ENCODE measurements around the gene SLC6A7.
A peak's percentile ranks its signal among the peaks of the same experiment; 100 is the strongest.

SLC6A7 gene

GRCh38 chr5:150189728-150190502, at the start of gene SLC6A7:
Gene SLC6A7, plus strand, starts transcription at chr5:150190062. Its CDS starts 266 bp downstream, at chr5:150190328.
- no peak for DNase-seq

GRCh38 chr5:150140830-150141229, 49.0 kb upstream of the SLC6A7 start:
- no peak for DNase-seq

GRCh38 chr5:150141544-150142184, 48.2 kb upstream of the SLC6A7 start:
- DNase-seq: no peak

- no peak for DNase-seq
These were observed 47.5 kb upstream of the SLC6A7 start for GRCh38 chr5:150142185-150142958.

- DNase-seq: no peak
These were observed 46.9 kb upstream of the SLC6A7 start for GRCh38 chr5:150142959-150143349.

GRCh38 chr5:150143350-150144245, 46.3 kb upstream of the SLC6A7 start:
- DNase-seq: no peak

- no peak for DNase-seq
These were observed 45.5 kb upstream of the SLC6A7 start for GRCh38 chr5:150144246-150144801.

- no peak for DNase-seq
These were observed 45.0 kb upstream of the SLC6A7 start for GRCh38 chr5:150144879-150145278.

- no peak for DNase-seq
These were observed 43.6 kb upstream of the SLC6A7 start for GRCh38 chr5:150146235-150146634.

GRCh38 chr5:150146862-150147601, 42.8 kb upstream of the SLC6A7 start:
- DNase-seq: no peak

- no peak for DNase-seq
These were observed 42.2 kb upstream of the SLC6A7 start for GRCh38 chr5:150147670-150148069.

GRCh38 chr5:150148117-150148927, 41.5 kb upstream of the SLC6A7 start:
- no peak for DNase-seq

GRCh38 chr5:150149618-150150017, 40.2 kb upstream of the SLC6A7 start:
- DNase-seq: no peak

- DNase-seq: no peak
These were observed 37.0 kb upstream of the SLC6A7 start for GRCh38 chr5:150152636-150153462.

- DNase-seq: no peak
These were observed 36.4 kb upstream of the SLC6A7 start for GRCh38 chr5:150153483-150153882.

- DNase-seq: no peak
These were observed 35.8 kb upstream of the SLC6A7 start for GRCh38 chr5:150153957-150154617.

- no peak for DNase-seq
These were observed 35.2 kb upstream of the SLC6A7 start for GRCh38 chr5:150154618-150155128.

- DNase-seq: peak in 2 of 6 experiments; percentile 5 to 11
These were observed 34.4 kb upstream of the SLC6A7 start, which contains the start of gene PDGFRB for GRCh38 chr5:150155258-150156026. Gene PDGFRB, minus strand, starts transcription at chr5:150155845. Its CDS starts 18,798 bp downstream, at chr5:150137047.
